Adipose tissue (tissue), 3 donors: Measurements from ENCODE around the gene MAST2. TPM values are rescaled to one million over a fixed set of nuclear protein-coding genes. Genes with fewer than 3 reads are reported as not detected.
"Not testable (repeated sequence)": the region's sequence is repeated elsewhere in the genome, so short reads cannot be mapped to it uniquely, and the experiment has no call there.

ENCODE experiments used
- H3K27ac ChIP-seq: one replicate; pipeline ENCODE4 v1.5.1; 2013; ENCODE audit warnings: low read depth, low read length
- WGBS, 3 donors: extraction: QIAGEN DNeasy Blood & Tissue Kit; methylation state at CpG; one replicate each; pipeline ENCODE4 v1.1.7; 2013; 5-methylcytosine and 5-hydroxymethylcytosine counted together
- polyA plus RNA-seq, 3 donors: library from polyadenylated mRNA; stranded (reverse); fragments of 200-250 nt; gene quantifications; one replicate each; pipeline ENCODE4 v1.2.3, GENCODE V29; 2013
- donor health status: healthy with polysubstance abuse.
- donor health status: Bipolar disorder and iron deficiency.
- donor health status: healthy.

The MAST2 gene
- polyA plus RNA-seq, 3 donors: 4.4 to 11.4 (median 7.7) TPM

GRCh38 chr1:45844000-45844399, 40.6 kb downstream of the MAST2 start:
- H3K27ac ChIP-seq: not testable (repeated sequence)
- WGBS, 3 donors: 81 to 83% (median 81%) methylated on average over 4 of the region's 4 CpGs

DNA sequence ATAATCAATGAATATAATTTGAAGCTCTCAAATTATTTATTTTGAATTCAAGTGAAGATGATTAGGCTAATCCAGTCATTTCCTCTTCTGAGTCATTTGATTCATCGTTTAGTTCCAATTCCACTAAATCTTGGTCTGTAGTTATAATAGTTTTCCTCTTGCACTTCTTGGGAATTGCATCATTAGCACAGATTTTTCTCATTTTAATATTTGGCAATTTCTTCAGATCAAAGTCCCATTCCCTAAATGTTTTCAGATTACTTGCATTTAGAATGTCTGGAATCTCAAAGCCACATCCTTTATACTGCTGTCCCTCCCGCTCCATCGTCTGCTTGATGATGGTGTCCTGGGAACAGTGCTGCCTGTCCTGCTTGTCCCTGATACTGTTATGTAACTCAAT, 43.5 kb downstream of the MAST2 start:
- no peak overlapping the region for H3K27ac ChIP-seq

DNA sequence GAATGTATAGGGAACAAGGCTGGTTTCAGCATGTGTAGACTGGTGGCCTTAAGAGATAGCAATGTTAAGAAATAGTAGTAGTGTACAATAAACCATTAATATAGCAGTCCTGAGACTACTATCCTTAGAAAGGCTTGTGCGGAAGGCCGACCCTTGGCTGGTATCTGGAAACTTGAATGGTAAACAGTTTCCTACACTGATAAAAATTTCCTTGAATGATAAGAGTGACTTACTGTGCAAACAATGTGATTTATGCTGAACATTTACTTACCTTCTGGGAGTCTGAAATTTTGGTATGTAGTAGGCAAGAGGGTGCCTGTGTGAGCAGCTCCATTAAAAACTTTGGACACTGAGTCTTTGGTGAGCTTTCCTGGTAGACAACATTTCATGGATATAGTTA, 44.7 kb downstream of the MAST2 start:
- H3K27ac ChIP-seq: no peak overlapping the region
- WGBS, 3 donors: 54 to 96% (median 91%) methylated on average over 2 of the region's 2 CpGs

More for the DNA sequence above, 43.5 kb downstream of the MAST2 start:
- 53 to 84% (median 61%) methylated on average over 3 of the region's 3 CpGs for WGBS, 3 donors

DNA sequence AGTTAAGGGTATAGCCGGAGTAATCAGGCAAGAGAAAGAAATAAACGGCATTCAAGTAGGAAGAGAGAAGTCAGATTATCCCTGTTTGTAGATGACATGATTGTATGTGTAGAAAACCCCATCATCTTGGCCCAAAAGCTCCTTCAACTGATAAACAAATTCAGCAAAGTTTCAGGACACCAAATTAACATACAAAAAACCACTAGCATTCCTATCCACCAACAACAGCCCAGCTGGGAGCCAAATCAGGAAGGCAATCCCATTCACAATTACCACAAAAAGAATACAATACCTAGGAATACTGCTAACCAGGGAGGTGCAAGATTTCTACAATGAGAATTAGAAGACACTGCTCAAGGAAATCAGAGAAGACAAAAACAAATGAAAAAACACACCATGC, 45.3 kb downstream of the MAST2 start:
- no peak overlapping the region for H3K27ac ChIP-seq
- 98 to 100% (median 100%) methylated on average over 2 of the region's 2 CpGs for WGBS, 3 donors

GRCh38 chr1:45850017-45850416, 46.6 kb downstream of the MAST2 start:
- WGBS, 3 donors: 85 to 94% (median 89%) methylated on average over 2 of the region's 2 CpGs
- no peak overlapping the region for H3K27ac ChIP-seq

DNA sequence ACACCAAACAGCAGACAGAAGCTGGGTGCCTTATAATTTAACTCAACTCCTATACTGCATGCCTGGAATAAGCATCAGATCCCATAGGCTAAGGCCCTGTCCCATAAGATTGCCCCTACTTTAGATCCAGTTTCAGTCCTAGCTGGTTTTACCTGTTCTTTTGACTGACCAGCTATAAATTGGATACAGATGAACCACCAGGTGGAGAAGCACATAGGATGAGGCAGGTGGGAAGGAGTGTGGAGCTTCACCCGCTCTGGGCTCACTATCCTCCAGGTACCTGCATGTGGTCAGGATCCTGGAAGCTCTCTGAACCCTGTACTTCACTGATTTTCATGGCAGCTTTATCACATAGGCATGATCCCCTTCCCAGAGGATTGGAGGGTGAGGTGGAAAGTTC, 51.3 kb downstream of the MAST2 start:
- no peak overlapping the region for H3K27ac ChIP-seq
- WGBS, 3 donors: 95 to 100% (median 100%) methylated on average over 1 of the region's 1 CpG

DNA sequence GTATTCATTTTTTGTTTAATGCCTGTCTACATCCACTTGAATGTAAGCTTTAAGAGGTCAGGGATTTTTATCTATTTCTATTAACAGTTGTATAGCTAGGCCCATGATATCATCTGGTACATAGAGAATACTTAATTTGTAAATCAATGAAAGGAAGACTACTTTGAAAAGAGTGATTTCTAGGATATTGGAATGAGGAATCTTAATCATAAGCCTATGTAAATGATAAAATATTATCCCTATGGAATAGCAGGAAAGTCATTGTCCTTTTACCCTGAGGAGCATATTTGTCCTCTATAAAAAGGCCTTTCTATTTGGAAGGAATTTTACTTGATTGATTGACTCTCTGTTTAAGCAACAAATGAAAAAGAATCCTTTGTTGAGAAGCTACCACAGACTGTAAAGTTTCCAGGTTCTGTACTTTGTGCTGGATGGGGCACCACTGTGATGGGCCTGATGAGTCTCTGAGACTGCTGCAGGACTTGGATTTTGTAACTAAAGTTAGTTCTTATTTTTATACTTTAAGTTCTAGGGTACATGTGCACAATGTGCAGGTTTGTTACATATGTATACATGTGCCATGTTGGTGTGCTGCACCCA, 53.8 kb downstream of the MAST2 start:
- H3K27ac ChIP-seq: no peak overlapping the region

- not testable (repeated sequence) for H3K27ac ChIP-seq
- 86 to 95% (median 89%) methylated on average over 4 to 6 of the region's 6 CpGs for WGBS, 3 donors
These were observed 54.5 kb downstream of the MAST2 start for GRCh38 chr1:45857755-45858492.

GRCh38 chr1:45859221-45859620, 55.8 kb downstream of the MAST2 start:
- 92 to 95% (median 94%) methylated on average over 3 of the region's 3 CpGs for WGBS, 3 donors
- no peak overlapping the region for H3K27ac ChIP-seq

- H3K27ac ChIP-seq: no peak overlapping the region
These were observed 58.6 kb downstream of the MAST2 start for GRCh38 chr1:45862008-45862407.

- no peak overlapping the region for H3K27ac ChIP-seq
- WGBS, 3 donors: 77 to 82% (median 80%) methylated on average over 2 of the region's 2 CpGs
These were observed 59.8 kb downstream of the MAST2 start for GRCh38 chr1:45863218-45863617.

- 52 to 65% (median 62%) methylated on average over 14 of the region's 14 CpGs for WGBS, 3 donors
- H3K27ac ChIP-seq: no peak overlapping the region
These were observed 61.0 kb downstream of the MAST2 start for GRCh38 chr1:45864167-45865106.

DNA sequence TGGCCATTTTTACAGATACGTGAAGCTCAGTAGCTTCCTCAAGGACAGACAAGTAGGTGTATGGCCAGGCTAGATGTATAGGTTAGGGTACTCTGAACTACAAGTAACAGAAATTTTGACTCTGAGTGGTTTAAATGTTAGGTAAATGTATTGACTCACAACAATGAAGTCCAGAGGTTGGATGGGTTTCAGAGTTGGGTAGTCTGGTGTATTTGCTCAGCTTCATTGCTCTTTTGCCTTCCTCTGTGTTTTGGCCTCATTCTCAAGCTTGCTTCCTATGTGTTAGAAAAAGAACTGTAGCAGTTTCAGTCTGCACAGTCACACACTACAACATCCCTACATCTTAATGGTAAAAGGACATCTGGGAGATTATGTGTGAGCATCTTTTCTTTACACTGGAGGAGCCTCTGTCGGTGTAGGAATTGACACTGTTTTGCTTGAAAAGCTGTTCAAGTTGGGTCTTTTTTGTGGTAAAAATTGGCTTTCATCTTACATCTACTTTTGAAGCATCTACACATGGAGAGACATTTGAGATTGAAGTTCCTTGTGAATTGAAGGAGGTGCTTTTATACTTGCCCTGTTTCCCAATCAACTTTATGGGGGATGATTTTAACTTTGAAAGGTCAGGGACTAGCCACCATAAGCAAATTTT, 64.4 kb downstream of the MAST2 start:
- no peak overlapping the region for H3K27ac ChIP-seq
- WGBS, 3 donors: 95 to 98% (median 97%) methylated on average over 2 of the region's 2 CpGs

DNA sequence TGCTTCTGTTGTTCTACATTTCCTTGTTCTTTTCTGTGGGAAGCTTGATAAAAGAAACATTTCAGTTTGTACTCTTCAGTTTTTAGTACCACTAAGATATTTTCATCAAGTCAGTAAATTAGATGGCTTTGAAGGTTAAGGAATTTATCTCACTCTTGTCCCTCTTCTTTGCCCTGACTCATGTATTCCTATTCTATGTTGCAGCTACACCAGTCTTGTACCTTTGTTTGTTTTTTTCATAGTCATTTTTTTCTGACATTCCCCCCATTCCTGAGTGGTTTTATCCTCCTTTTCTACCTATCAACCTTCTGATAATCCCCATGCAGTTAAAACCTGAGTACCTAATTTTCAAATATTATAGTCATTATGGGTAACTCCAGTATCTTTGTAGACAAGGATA, 65.4 kb downstream of the MAST2 start:
- H3K27ac ChIP-seq: no peak overlapping the region

DNA sequence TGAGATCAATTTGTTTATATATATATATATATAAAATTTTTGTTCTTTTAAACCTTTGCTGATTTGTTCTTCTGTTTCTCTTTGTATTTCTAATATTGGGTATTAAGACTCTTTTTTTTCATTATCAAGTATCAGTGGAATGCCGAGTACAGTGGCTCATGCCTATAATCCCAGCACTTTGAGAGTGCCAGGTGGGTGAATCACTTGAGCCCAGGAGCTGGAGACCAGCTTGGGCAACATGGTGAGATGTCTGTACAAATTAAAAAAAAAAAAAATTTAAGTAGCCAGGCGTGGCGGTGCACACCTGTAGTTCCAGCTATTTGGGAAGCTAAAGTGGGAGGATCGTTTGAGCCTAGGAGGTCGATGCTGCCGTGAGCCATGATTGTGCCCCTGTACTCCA, 67.1 kb downstream of the MAST2 start:
- WGBS, 3 donors: 98 to 100% (median 99%) methylated on average over 6 of the region's 6 CpGs
- H3K27ac ChIP-seq: no peak overlapping the region

- WGBS, 3 donors: 91 to 96% (median 96%) methylated on average over 14 of the region's 14 CpGs
- not testable (repeated sequence) for H3K27ac ChIP-seq
These were observed 68.9 kb downstream of the MAST2 start for GRCh38 chr1:45872173-45872801.

DNA sequence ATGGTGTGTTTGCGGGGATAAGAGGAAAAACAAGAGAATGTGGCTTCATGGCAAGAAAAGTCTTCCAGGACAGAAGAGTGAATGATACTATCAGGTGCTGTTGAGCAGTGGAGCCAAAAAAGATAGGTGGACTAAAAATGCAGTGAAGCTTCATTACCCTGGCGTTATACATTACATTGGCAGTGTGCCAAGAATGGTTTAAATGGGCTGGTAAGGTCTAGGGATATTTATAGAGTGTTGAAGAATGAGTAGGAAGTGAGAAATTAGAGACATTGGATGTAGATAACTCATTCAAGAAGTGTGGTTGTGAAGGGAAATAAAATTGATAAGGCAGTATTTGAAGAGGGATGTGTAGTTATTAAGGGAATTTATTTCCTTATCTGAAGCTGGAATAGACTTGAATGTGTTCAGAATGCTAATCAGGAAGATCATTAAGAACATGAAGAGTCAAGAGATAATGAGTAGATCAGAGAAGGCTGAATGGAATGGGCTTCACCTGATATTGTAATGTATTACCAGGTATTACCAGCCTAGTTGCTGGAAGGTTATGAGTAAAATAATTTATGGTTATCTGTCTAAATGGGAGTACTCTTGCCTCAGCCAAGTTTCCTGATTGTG, 72.7 kb downstream of the MAST2 start:
- H3K27ac ChIP-seq: no peak overlapping the region
- WGBS, 3 donors: 73 to 78% (median 77%) methylated on average over 2 of the region's 2 CpGs

DNA sequence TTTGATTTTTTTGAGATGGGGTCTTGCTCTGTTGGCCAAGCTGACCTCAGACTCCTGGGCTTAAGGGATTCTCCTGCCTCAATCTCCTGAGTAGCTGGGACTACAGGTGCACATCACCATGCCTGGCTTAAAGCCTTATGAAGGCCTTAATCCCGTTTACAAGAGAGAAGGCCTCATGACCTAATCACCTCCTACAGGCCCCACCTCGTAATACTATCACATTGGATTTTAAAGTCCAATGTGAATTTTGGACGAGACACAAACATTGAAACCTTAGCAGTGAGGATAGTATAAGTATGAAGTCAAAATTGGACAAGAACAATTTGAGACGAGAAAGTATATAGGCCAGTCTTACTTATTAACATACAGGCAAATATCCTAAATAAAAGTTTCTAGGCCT, 73.9 kb downstream of the MAST2 start:
- 84 to 88% (median 88%) methylated on average over 4 of the region's 4 CpGs for WGBS, 3 donors
- H3K27ac ChIP-seq: no peak overlapping the region
